HG03066 (cell line): ENCODE results near the gene BCAR3.
"Not testable (repeated sequence)": the region's sequence is repeated elsewhere in the genome, so short reads cannot be mapped to it uniquely, and the experiment has no call there.

ENCODE experiments used
- ATAC-seq: cut with Tn5 transposase; IDR thresholded peaks from one replicate; pipeline ENCODE4 v1.9.1; 2021; ENCODE audit warnings: low read depth; ENCODE audit not compliant: unreplicated experiment

BCAR3 gene

GRCh38 chr1:93672069-93672468 lies 9.6 kb downstream of the BCAR3 start:
- ATAC-seq = no peak

- ATAC-seq = no peak
Observed at GRCh38 chr1:93671099-93671621, 10.5 kb downstream of the BCAR3 start.

- ATAC-seq = no peak
Observed at GRCh38 chr1:93670141-93670540, 11.5 kb downstream of the BCAR3 start.

GRCh38 chr1:93669369-93669768 lies 12.3 kb downstream of the BCAR3 start:
- ATAC-seq = no peak

GRCh38 chr1:93668951-93669350 lies 12.7 kb downstream of the BCAR3 start:
- no peak for ATAC-seq

GRCh38 chr1:93668121-93668520 lies 13.5 kb downstream of the BCAR3 start:
- no peak for ATAC-seq

GRCh38 chr1:93667642-93668041 lies 14.0 kb downstream of the BCAR3 start:
- no peak for ATAC-seq

- ATAC-seq = no peak
Observed at GRCh38 chr1:93666613-93667384, 14.8 kb downstream of the BCAR3 start.

- no peak for ATAC-seq
Observed at GRCh38 chr1:93665015-93665414, 16.6 kb downstream of the BCAR3 start.

GRCh38 chr1:93663208-93663614 lies 18.4 kb downstream of the BCAR3 start:
- no peak for ATAC-seq

- ATAC-seq = no peak
Observed at GRCh38 chr1:93662481-93663207, 19.0 kb downstream of the BCAR3 start.

GRCh38 chr1:93661829-93662474 lies 19.7 kb downstream of the BCAR3 start:
- ATAC-seq = no peak

- ATAC-seq = not testable (repeated sequence)
Observed at GRCh38 chr1:93661341-93661740, 20.3 kb downstream of the BCAR3 start.

- ATAC-seq = no peak
Observed at GRCh38 chr1:93659822-93660503, 21.7 kb downstream of the BCAR3 start.

- no peak for ATAC-seq
Observed at GRCh38 chr1:93658188-93658587, 23.4 kb downstream of the BCAR3 start.

GRCh38 chr1:93656491-93656890 lies 25.1 kb downstream of the BCAR3 start:
- no peak for ATAC-seq

- no peak for ATAC-seq
Observed at GRCh38 chr1:93653656-93654055, 28.0 kb downstream of the BCAR3 start.

- ATAC-seq = no peak
Observed at GRCh38 chr1:93652323-93652949, 29.2 kb downstream of the BCAR3 start.

- no peak for ATAC-seq
Observed at GRCh38 chr1:93651695-93652094, 29.9 kb downstream of the BCAR3 start.

- not testable (repeated sequence) for ATAC-seq
Observed at GRCh38 chr1:93650159-93650558, 31.5 kb downstream of the BCAR3 start.
